GM19372 (cell line): ENCODE measurements around the gene UVRAG.
"Not testable (repeated sequence)": the region's sequence is repeated elsewhere in the genome, so short reads cannot be mapped to it uniquely, and the experiment has no call there.

Experiments
- ATAC-seq: cut with Tn5 transposase; IDR thresholded peaks from one replicate; pipeline ENCODE4 v1.9.1; 2021; ENCODE audit warnings: mild to moderate bottlenecking, low read depth, moderate library complexity; ENCODE audit not compliant: unreplicated experiment

The UVRAG gene

DNA sequence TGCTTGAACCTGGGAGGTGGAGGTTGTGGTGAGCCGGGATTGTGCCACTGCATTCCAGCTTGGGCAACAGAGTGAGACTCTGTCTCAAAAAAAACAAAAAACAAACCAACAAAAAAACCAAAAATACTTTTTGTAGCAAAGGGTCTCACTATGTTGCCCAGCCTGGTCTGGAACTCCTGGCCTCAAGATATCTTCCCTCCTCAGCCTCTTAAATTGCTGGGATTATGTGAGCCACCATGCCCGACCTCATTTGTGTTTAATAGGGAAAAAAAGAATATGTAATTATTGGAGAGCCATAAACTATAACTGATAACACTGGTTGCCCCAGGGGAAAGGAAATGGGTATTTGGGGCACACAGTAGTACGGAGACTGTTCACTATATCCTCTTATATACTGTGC, 19.7 kb downstream of the UVRAG start:
- ATAC-seq: no peak

DNA sequence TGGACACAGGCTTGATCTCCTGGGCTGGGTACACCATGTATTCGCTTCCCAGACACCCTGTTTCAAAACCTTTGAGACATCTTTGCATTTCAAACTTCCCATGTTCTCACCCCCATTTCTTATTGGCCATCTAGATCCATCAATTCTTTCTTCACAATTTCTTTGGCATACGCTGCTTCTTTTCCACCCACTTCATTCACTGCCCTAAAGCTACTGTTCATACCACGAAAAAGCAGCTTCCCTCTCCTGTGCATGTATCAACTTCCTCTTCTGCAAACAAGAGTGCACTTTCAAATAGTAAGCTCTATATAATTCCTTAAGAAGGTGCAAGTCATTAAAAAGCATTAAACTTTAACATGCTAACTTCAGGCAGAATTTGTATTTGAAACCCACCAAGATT, 21.4 kb downstream of the UVRAG start:
- no peak for ATAC-seq

DNA sequence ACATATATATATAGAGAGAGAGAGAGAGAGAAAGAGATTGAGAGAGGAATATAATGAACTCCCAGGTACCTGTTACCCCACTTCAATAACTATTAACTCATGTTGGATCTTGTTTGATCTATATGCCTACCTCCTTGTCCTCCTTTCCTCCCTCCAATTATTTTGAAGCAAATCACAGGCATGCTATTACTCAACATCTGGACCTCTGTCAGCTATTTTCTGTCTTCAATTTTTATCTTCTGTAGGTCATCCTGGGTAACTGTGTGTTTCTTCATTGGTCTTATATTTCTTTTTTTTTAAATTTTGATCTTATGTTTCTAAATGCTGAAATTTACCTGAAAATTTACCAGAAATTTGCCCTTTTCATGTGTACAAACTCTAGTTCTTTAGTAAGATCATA, 24.8 kb downstream of the UVRAG start:
- no peak for ATAC-seq

DNA sequence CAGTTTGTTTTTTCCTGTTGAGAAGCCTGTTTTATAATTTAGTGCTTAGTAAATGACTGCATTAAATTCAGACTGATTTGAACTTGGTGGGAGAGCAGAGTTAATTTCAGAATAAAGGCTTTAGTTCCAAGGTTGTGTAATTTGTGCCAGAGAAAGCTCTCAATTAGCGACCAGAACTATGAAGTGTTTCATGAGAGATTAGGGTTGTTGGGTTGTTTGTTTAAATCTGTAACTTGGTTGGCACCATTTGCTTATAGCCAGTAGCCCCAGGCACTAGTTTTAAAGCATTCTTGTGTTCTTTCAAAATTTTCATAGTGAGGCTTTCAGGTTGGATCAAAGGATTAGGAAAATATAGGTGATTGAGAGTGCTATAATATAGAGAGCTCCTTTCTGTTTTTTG, 25.5 kb downstream of the UVRAG start:
- no peak for ATAC-seq

DNA sequence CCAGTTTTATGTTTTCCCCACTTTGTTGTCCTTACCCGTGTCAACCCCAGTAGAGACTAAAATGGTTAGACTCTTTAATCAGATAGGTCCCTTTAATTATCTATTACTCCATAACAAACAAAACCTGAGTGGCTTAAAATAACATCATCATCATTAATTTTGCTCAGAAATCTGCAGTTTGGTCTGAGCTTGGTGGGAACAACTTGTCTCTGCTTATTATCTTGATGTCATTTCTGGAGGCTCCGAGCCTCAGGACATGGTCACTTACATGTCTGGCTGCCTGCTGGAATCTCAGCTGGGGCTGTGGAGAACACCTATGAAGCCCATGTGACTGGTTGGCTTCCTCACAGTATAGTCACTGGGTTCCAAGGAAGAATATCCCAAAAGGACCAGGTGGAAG, 26.7 kb downstream of the UVRAG start:
- no peak for ATAC-seq

DNA sequence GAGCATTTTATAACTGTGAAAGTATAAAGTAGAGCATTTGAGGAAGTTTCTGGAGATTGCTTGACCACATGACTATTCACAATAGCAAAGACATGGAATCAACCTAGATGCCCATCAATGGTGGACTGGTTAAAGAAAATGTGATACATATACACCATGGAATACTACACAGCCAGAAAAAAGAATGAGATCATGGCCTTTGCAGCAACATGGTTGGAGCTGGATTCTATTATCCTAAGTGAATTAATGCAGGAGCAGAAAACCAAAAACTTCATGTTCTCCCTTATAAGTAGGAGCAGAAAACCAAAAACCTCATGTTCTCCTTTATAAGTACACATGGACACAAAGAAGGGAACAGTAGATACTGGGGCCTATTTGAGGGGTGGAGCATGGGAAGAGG, 30.3 kb downstream of the UVRAG start:
- no peak for ATAC-seq

DNA sequence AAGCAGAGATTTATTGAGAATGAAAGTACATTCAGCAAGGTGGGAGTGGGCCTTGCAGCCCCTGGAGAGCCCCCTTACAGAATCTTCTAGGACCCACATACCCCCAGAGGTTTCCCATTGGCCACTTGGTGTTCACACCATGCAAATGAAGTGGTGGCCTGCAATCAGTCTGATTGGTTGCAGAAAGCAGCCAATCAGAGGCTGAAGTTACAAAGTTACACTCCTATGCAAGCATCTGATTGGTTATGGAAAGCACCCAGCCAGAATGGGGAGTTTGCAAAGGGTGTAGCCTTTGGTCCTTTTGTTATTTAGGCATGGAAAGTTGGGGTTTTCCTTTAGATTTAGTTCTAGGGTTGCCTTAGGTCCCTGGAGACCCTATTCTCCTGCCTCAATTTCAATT, 34.9 kb downstream of the UVRAG start:
- no peak for ATAC-seq

DNA sequence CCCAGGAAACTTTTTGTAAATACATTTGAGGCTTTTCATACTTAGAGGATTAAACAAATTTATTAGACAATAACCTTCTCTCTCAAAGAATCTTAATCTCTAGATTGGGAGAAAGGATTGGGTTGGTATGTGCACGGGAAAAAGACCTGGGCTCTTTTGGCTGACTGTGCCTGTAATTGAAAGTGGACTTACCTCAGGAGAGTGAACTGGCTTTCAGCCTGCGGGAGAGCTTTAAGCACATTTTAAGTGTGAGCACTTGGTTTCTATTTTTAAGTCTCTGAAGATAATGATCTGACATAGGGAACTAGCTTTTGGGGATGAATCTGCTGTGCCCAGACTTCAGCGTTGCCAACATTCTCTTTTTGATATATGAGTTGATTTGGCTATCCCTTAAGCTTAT, 35.8 kb downstream of the UVRAG start:
- ATAC-seq: no peak

DNA sequence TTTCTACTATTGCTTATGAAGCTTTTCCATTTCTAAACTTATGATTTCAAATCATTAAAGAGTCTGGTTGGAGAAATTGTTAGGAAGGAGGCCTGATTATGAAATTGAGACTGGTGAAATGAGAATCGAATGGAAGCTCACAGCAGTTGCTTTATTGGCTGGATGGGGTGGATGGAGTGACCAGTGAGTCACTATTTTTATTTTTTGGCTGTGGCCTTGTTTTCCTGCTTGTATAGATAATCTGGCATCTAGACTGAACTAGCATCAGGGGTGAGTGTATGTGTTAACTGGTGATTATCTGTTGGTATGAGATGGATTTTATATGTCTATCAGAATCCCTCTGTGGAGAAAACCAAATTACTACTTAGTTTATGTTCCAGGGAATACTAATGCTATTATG, 36.2 kb downstream of the UVRAG start:
- ATAC-seq: no peak

DNA sequence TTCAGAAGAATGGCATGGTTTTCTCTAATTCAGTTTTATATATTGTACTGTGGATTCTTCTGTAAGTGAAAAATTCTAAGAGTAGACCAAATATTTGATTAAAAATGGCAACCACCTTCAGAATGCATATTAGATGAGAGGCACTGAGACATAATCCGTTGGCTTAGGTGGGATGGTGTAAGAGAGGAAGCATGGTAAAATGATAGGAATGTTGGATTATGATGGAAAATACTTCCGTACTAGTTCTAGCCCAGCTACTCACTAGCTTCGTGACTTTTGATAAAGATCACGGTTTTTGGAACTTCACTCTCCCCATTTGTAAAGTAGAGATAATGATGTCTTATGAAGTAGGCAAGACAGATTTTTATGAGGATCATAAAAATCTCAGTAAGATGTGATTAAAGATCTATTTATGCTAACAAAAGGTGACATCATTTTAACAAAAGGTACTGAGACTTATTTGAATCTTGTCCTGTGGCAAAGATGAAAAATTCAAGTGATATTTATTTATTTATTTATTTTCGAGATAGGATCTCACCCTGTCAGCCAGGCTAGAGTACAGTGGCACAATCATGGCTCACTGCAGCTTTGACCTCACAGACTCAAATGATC, 37.5 kb downstream of the UVRAG start:
- no peak for ATAC-seq

DNA sequence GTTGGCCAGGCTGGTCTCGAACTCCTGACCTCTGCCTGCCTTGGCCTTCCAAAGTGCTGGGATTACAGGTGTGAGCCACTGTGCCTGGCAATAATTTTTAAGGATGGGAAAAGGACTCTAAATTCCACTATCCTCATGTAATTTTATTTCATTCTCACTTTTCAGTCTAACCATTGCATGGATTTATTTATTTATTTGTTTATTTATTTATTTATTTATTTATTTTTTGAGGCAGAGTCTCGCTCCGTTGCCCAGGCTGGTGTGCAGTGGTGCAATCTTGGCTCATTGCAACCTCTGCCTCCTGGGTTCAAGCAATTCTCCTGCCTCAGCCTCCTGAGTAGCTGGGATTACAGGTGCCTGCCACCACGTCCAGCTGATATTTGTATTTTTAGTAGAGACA, 38.6 kb downstream of the UVRAG start:
- not testable (repeated sequence) for ATAC-seq

DNA sequence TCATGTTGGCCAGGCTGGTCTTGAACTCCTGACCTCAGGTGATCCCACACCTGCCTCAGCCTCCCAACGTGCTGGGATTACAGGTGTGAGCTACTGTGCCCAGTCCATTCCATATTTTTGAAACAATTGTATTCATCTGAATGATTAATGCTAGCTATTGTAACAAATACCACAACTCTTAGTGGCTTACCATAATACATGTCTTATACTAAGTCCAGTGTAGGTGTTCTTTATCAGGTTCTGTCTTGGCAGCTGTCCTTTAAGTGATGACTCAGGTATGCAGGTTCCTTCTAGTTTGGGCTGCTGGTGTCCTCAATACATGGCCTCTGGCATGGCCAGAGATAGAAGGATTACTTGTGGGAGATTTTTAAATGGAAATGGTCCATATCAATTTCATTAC, 39.0 kb downstream of the UVRAG start:
- ATAC-seq: no peak

DNA sequence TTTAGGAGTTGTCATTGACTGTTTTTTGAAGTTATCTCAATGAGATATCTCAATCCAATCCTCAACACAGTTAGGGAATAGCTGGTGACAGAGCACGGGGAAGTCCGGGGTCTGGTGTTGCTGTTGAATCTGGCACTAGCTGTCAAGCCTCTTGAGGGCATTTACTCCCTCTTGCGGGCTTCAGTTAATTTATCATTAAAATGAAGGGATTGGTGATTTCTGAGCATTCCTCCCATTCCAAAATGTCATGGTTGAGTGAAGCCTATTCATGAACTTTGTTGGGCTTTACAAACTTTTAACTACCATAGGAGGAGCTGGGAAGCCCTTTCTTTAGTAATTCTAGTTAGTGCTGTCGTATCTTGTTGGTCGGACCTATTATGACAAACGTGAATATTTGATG, 40.2 kb downstream of the UVRAG start:
- no peak for ATAC-seq

DNA sequence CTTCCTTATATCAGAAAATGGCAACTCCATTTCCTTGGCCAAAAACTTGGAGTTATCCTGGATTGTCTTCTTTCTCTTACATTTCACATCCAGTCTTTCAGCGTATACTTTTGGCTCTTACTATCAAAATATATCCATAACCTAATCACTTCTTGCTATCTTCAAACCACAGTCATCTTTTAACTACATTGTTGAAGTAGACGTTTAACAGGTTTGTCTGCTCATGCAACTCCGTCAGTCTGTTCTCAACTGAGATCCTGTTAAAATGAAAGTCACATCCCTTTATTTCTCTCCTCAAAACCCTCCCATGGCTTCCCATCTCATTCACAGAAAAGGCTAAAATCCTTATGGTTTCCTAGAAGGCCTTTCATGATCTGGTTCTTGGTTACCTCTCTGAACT, 41.9 kb downstream of the UVRAG start:
- ATAC-seq: no peak

DNA sequence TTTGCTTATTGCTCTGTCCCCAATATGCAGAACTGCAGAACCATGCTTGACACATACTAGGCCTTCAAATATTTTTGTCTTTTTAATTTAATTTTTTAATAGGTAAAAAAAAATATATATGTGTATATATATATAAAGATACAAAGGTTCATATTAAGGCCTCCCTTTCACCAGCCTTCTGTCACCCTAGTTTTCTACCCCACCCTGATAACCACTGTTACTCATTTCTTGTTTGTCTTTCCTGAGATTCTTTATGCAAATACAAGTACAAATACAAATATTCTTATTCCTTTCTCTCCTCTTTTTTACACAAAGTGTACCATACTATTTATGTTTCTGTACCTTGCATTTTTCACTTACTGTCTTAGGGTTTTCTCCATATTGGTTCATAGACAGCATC, 43.0 kb downstream of the UVRAG start:
- no peak for ATAC-seq

DNA sequence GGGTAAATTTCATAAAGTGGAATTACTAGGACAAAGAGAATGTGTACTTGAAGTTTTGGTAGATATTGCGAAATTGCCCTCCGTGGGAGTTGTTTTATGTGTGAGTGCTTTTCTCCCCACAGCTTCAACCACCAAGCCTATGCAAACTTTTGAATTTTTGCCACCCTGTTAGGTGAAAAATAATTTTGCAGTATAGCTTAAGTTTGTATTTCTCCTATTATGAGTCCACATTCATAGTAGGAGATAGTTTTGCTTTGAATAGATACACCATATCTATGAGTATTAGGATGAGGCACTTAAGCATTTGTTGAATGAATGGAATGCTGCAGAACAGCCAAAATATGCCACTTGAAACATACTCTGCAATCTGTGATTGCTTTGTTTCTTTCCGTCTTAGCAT, 43.6 kb downstream of the UVRAG start:
- no peak for ATAC-seq

DNA sequence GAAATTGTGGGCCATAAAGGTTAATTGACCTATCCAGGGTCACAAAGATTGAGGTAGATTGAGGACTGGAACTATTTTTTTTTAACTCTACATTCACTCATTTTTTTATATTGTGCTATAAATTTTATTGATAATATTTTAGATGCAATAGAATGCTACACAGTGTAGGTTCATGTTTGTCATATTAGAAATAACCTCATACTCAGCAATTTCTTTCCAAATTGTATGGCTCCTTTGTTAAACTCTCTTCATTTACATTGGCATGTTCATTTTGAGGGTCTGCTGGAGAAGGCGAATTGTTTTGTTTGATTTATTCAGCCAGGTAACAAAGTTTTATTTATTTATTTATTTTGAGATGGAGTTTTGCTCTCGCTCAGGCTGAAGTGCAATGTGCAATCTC, 44.6 kb downstream of the UVRAG start:
- ATAC-seq: no peak

DNA sequence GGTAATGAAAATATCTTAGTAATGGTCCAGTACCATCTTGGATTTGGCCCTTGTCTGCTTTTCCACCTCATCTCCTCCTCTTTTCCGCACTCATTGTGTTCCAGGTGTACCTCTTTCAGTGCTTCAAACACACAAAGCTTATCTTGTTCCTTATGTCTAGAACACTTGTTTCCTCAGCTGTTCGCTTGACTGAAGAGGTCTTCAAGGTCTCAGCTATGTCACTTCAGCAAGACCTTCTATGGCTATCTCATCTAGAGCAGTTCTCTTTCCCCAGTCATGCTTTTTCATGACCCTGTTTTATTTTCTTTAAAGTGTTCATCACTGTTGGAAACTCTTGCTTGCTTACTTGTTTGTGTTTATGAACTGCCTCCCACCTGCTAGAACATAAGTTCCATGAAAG, 47.4 kb downstream of the UVRAG start:
- ATAC-seq: no peak

DNA sequence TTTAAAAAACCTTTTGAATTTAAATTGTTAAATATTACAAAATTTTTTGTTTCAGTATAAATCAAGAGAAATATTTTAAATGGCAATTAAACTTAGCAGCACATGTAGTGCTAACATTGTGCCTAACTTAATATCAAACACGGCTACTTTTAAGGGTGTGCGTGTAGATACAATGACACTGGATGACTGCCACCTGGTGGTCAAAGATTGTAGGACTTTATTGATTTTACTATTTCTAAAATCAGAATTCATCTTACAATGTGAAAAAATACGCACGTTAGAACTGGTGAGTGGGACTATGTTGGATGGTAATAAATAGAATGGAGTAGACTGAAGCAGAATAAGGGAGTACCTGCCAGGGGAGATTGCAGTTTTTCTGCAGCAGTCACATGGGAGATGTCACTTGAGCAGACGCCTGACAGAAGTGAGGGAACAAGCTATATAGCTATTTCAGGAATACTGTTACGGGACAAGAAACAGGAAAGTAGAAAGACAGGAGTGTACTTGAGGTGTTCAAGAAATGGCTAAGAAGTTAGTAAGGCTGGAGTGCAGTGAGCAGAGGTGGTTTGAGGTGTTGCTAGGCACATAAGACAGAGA, 52.9 kb downstream of the UVRAG start:
- no peak for ATAC-seq

DNA sequence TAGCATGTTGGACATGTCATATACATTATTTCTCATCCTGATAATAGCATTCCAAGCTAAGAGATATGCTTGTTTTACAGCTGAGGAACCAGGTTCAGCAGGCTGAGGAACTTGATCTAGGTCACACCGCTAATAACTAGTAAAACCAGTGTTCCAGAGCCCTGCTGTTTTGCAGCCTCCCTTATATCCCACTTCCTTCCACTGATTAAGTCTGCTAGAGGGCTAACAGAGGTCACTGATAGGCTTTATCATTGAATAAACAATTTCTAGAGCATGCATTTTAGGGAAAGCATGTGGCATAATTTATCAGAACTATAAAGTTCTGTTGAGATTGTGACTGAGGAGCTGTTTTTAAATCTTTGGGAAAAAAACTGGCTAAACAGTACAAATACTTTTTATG, 54.0 kb downstream of the UVRAG start:
- ATAC-seq: no peak

DNA sequence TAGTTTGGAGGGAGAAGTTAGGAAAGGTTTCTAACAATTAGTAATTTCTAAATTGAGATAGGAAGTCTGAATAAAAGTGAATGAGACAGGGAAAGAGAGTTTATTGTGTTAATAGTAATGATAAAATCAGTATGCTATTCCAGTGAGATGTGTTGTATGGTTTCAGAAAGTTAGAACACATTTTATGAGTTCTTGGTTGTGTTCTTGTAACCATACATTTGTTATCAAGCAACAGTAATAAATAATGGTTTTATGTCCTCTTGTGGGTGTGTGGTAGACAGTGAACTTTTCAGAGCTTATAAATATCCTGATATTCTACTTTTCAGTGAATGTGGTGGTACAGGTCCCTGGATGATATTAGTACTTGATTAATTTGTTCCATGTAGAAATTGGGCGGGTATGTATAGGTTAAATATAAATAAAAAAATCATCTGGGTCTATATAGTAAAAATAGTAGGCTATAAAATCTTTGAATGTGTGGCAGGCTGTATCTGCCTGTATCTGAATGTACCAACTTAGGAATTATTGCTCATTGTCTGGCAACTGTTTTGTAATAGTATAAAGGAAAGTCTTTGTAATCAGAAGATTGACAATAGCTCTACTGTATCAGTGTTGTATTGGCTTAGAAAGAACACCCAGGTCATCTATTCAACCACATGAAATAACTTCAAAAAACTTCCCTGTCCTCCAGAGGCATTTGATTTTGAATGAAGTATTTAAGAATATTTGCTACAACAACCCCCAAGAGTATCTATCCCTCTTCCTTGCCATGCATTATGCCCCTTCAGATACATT, 54.8 kb downstream of the UVRAG start:
- ATAC-seq: no peak

DNA sequence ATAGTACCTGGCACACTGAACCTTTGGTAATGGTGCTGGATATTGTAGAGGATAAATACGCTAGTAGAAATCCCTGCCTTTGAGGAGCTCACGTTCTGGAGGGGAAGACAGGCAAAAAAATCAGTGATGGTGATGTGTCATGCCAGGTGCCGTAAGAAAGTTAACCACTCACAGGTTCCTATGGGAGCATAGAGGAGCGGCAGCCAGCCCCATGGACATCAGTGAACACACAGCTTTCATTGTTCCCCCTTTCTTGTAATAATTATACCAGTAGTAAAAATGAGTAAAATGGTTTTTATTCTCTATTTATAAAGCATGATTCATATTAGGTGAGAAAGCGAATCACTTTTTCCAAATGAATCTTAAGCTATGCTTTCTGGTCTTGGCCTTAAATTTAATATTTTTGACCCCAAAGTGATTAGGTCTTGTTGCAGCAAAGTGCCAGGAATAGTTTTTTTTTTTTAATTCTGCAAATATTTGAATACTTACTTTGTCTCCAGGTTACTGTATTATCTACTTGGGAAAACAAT, 57.9 kb downstream of the UVRAG start:
- no peak for ATAC-seq
